DOHH2 (cell line): ENCODE results near the gene GTPBP3.

Experiments used
- H3F3A ChIP-seq: fragments of 200-600 bp; sonication (generic), shearing (Covaris generic); 2 replicates; pipeline ENCODE4 v1.6.0; 2016; ENCODE audit warnings: antibody characterized with exemption, mild to moderate bottlenecking; ENCODE audit not compliant: control insufficient read depth, insufficient read depth
- H3K27ac ChIP-seq: fragments of 200-600 bp; sonication (generic); 2 replicates; pipeline ENCODE4 v1.5.1; 2014; ENCODE audit warnings: low read depth, mild to moderate bottlenecking, low read length, moderate library complexity
- H3K27me3 ChIP-seq: fragments of 200-600 bp; sonication (generic); 2 replicates; pipeline ENCODE4 v1.6.1; 2014; ENCODE audit warnings: mild to moderate bottlenecking, low read length, mixed read lengths; ENCODE audit not compliant: control insufficient read depth
- H3K36me3 ChIP-seq: fragments of 200-600 bp; sonication (generic); 2 replicates; pipeline ENCODE4 v1.6.1; 2014; ENCODE audit warnings: mild to moderate bottlenecking, low read length, moderate library complexity, mixed read lengths; ENCODE audit not compliant: control insufficient read depth
- H3K4me1 ChIP-seq: fragments of 200-600 bp; sonication (generic); 2 replicates; pipeline ENCODE4 v1.6.1; 2014; ENCODE audit warnings: mild to moderate bottlenecking, low read length, mixed read lengths; ENCODE audit not compliant: control insufficient read depth
- H3K4me2 ChIP-seq: fragments of 200-600 bp; sonication (generic); 2 replicates; pipeline ENCODE4 v1.6.0; 2014; ENCODE audit warnings: mild to moderate bottlenecking, low read length, moderate library complexity
- H3K4me3 ChIP-seq: fragments of 200-600 bp; sonication (generic); 2 replicates; pipeline ENCODE4 v1.5.1; 2014; ENCODE audit warnings: mild to moderate bottlenecking, low read length, mixed read lengths
- H3K79me2 ChIP-seq: fragments of 200-600 bp; sonication (generic); 2 replicates; pipeline ENCODE4 v1.6.1; 2014; ENCODE audit warnings: mild to moderate bottlenecking, low read length, mixed read lengths; ENCODE audit not compliant: control insufficient read depth
- H3K9me2 ChIP-seq: fragments of 200-600 bp; sonication (generic); replicated peaks from 2 replicates; pipeline ENCODE4 v1.6.1; 2014; ENCODE audit warnings: mild to moderate bottlenecking, low read length, mixed read lengths; ENCODE audit not compliant: control insufficient read depth
- H3K9me3 ChIP-seq: fragments of 200-600 bp; sonication (generic); 2 replicates; pipeline ENCODE4 v1.6.1; 2014; ENCODE audit warnings: antibody characterized with exemption, low read length, mixed read lengths; ENCODE audit not compliant: control insufficient read depth, insufficient read depth
- H4K20me1 ChIP-seq: fragments of 200-600 bp; sonication (generic); 2 replicates; pipeline ENCODE4 v1.6.0; 2014; ENCODE audit warnings: low read depth, mild to moderate bottlenecking, antibody characterized with exemption, low read length, moderate library complexity; ENCODE audit not compliant: control insufficient read depth, insufficient read depth
- EZH2phosphoT487 ChIP-seq: fragments of 200-600 bp; sonication (generic); IDR thresholded peaks from 2 replicates; pipeline ENCODE4 v1.6.1; 2017; ENCODE audit warnings: borderline replicate concordance, mild to moderate bottlenecking, antibody characterized with exemption, low read length, moderate library complexity, mixed read lengths
- TF ChIP-seq, protein P1 (sequence below): fragments of 200-600 bp; sonication (generic); IDR thresholded peaks from one replicate; pipeline ENCODE4 v1.5.1; 2014; ENCODE audit warnings: antibody characterized with exemption, mild to moderate bottlenecking, low read depth, low read length; ENCODE audit not compliant: poor library complexity, severe bottlenecking

Gene GTPBP3

DNA sequence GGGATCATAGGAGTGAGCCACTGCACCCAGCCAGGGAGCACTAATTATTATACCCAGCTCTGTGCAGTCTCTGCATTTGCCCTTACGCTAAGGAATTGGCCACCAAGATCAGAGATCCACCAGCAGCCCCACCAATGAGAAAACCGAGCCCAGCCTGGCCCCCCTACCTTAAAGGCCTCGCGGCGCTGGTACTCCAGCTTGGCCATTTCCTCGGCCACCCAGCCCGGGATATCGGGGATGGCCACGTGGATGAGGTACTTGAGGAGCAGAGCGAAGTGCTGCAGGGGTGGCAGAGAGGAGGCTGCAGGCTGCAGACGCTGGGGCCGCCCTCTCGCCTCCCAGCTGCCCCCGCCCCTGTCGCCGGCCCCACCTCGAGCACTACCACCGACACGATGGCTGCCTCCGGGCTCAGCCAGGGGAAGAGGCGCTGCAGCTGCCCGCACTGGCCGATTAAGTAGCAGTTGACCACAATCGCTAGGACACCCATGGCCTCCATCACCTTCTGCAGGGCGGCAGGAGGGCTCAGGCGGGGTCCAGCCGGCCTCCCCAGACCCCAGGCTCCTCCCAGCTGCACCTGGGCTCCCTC lies 10.2 kb upstream of the GTPBP3 start:
- no peak overlapping the region for H3K27ac ChIP-seq
- peaks cover 5% of the 10 kb centered on the region for H3F3A ChIP-seq
- no peaks in the 10 kb centered on the region for H3K9me3 ChIP-seq
- no peaks in the 10 kb centered on the region for H4K20me1 ChIP-seq
- H3K79me2 ChIP-seq = no peaks in the 10 kb centered on the region
- H3K9me2 ChIP-seq = no peaks in the 10 kb centered on the region
- H3K4me2 ChIP-seq = no peak overlapping the region
- H3K4me1 ChIP-seq = peaks cover 24% of the 10 kb centered on the region
- peaks cover 8% of the 10 kb centered on the region for H3K27me3 ChIP-seq
- no peak overlapping the region for H3K4me3 ChIP-seq
- H3K36me3 ChIP-seq = peaks cover 6% of the 10 kb centered on the region; the same call in 1 of the 2 replicates
- TF ChIP-seq, protein P1, sequence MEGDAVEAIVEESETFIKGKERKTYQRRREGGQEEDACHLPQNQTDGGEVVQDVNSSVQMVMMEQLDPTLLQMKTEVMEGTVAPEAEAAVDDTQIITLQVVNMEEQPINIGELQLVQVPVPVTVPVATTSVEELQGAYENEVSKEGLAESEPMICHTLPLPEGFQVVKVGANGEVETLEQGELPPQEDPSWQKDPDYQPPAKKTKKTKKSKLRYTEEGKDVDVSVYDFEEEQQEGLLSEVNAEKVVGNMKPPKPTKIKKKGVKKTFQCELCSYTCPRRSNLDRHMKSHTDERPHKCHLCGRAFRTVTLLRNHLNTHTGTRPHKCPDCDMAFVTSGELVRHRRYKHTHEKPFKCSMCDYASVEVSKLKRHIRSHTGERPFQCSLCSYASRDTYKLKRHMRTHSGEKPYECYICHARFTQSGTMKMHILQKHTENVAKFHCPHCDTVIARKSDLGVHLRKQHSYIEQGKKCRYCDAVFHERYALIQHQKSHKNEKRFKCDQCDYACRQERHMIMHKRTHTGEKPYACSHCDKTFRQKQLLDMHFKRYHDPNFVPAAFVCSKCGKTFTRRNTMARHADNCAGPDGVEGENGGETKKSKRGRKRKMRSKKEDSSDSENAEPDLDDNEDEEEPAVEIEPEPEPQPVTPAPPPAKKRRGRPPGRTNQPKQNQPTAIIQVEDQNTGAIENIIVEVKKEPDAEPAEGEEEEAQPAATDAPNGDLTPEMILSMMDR = no peak
- TF ChIP-seq EZH2phosphoT487 = no peak

DNA sequence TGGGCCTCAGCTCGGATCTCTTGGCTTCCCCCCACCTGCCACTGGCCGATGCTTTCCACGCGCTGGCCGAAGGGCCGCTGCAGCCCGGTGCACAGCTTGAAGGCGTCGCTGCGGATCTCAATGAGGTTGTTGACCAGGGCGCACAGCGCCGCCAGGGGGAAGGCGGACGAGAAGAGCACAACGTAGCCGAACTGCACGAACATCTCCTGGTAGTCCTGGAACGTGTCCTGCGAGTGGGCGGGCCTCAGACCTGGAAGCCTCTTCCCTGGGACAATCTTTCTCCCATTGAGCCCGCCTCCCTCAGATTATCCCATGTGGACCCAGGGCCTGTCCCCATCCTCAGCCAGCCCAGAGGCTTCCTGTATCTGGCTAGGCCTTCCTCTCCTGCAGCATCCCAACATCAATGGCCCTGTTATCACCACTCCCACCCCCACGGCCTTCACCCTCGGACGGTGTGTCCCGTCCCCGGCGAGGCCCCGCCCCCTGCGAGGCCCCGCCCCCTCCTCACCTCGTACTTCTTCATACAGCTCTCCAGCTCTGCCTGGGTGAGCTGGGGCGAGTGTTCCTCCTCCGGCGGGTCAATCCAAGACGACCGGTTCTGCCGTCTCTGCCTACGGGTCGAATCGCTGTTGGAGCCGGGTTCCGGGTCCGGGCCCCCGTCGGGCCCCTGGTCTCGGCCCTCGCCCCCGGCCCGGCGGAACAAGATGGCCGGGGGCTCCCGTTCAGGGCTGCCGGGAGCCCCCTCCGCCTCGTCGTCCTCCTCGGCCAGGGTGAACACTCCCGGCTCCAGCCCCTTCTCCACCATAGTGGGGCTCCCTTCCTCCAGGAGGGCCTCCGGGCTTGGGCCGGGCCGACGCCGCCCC lies 9.5 kb upstream of the GTPBP3 start:
- H3K9me3 ChIP-seq = peaks cover 5% of the 10 kb centered on the region; the same call in 1 of the 2 replicates
- H3F3A ChIP-seq = peaks cover 5% of the 10 kb centered on the region
- TF ChIP-seq EZH2phosphoT487 = no peak
- TF ChIP-seq, protein P1 = no peak
- H3K27me3 ChIP-seq = peaks cover 8% of the 10 kb centered on the region
- H3K27ac ChIP-seq = no peak overlapping the region
- peak overlapping the region; percentile 57 for H3K4me2 ChIP-seq
- no peaks in the 10 kb centered on the region for H4K20me1 ChIP-seq
- peaks cover 26% of the 10 kb centered on the region for H3K4me1 ChIP-seq
- no peaks in the 10 kb centered on the region for H3K9me2 ChIP-seq
- peaks cover 2% of the 10 kb centered on the region; the same call in 1 of the 2 replicates for H3K36me3 ChIP-seq
- H3K79me2 ChIP-seq = no peaks in the 10 kb centered on the region
- peak overlapping the region; percentile 49 for H3K4me3 ChIP-seq

DNA sequence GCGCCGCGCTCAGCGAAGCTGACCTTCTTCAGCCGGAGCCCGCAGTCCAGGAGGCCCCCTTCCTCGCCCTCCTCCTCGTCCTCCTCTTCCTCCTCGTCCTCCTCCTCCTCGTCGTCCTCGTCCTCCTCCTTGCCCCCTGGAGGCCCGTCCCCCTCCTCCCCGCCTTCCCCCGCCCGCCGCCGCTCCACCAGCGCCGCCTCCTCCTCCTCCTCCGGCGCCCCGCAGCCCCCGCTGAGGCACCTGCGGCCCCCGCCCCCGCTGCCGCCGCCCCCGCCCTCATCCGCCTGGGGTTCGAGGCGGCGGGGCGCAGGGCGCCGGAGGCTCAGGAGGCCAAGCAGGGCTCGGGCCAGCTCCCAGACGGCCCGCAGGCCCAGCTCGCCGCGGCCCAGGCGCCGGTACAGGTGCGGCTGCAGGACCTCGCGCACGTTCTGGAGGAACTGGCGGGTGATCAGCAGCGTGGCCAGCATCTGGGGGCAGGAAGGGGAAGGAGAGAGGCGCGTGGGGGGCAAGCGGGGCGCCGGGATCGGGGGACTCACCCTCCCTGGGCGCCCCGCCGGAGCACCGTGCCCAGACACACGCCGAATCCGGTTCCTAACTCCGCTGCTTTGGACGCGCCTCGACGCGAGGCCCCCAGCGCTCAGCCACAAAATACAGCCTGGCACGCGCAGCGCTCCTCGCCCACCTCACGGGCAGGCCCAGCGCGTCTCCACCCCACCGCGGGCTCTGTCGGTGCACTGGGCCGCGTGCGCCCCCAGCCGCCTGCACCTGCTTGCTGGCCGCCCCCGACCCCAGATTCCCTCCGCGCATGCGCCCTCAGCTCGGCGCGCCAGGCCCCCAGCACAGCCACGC lies 8.6 kb upstream of the GTPBP3 start:
- Histone ChIP-seq H3K4me1 (peaks cover 23% of the 10 kb centered on the region), H3K4me3 (peak overlapping the region; percentile 49), H3K36me3 (peaks cover 4% of the 10 kb centered on the region; the same call in 1 of the 2 replicates), H3K4me2 (peak overlapping the region; percentile 57), H3F3A (peaks cover 5% of the 10 kb centered on the region), H3K79me2 (no peaks in the 10 kb centered on the region), H4K20me1 (no peaks in the 10 kb centered on the region), H3K9me3 (peaks cover 10% of the 10 kb centered on the region; the same call in 1 of the 2 replicates), H3K27me3 (peaks cover 8% of the 10 kb centered on the region), H3K27ac (no peak overlapping the region), H3K9me2 (no peaks in the 10 kb centered on the region)
- no peak for TF ChIP-seq EZH2phosphoT487
- TF ChIP-seq, protein P1 = no peak
